GM21717 (cell line): ENCODE data around the gene CLEC16A.

Source experiments
- ATAC-seq: cut with Tn5 transposase; IDR thresholded peaks from one replicate; pipeline ENCODE4 v1.9.1; 2021; ENCODE audit warnings: mild to moderate bottlenecking, moderate library complexity; ENCODE audit not compliant: unreplicated experiment

The CLEC16A gene

GRCh38 chr16:11010575-11011221 lies 66.3 kb downstream of the CLEC16A start:
- no peak for ATAC-seq

GRCh38 chr16:11011326-11011725 lies 67.0 kb downstream of the CLEC16A start:
- no peak for ATAC-seq

- ATAC-seq, result no peak
These were observed 68.5 kb downstream of the CLEC16A start for GRCh38 chr16:11012841-11013240.

- no peak for ATAC-seq
These were observed 69.8 kb downstream of the CLEC16A start for GRCh38 chr16:11014136-11014535.

- no peak for ATAC-seq
These were observed 70.7 kb downstream of the CLEC16A start for GRCh38 chr16:11015076-11015475.

GRCh38 chr16:11015607-11016006 lies 71.2 kb downstream of the CLEC16A start:
- no peak for ATAC-seq

- no peak for ATAC-seq
These were observed 72.2 kb downstream of the CLEC16A start for GRCh38 chr16:11016524-11016988.

- no peak for ATAC-seq
These were observed 72.6 kb downstream of the CLEC16A start for GRCh38 chr16:11016993-11017392.

- no peak for ATAC-seq
These were observed 73.1 kb downstream of the CLEC16A start for GRCh38 chr16:11017499-11017898.

- ATAC-seq, result no peak
These were observed 76.0 kb downstream of the CLEC16A start for GRCh38 chr16:11020388-11020787.

GRCh38 chr16:11020792-11021551 lies 76.6 kb downstream of the CLEC16A start:
- no peak for ATAC-seq

- ATAC-seq, result no peak
These were observed 77.6 kb downstream of the CLEC16A start for GRCh38 chr16:11022002-11022401.

- no peak for ATAC-seq
These were observed 79.1 kb downstream of the CLEC16A start for GRCh38 chr16:11023262-11024039.

GRCh38 chr16:11024333-11025053 lies 80.1 kb downstream of the CLEC16A start:
- ATAC-seq, result no peak

GRCh38 chr16:11025120-11025531 lies 80.8 kb downstream of the CLEC16A start:
- no peak for ATAC-seq

- ATAC-seq, result no peak
These were observed 85.6 kb downstream of the CLEC16A start for GRCh38 chr16:11029948-11030347.

GRCh38 chr16:11030990-11031510 lies 86.7 kb downstream of the CLEC16A start:
- no peak for ATAC-seq

- ATAC-seq, result no peak
These were observed 87.9 kb downstream of the CLEC16A start for GRCh38 chr16:11032000-11032921.

GRCh38 chr16:11032922-11033291 lies 88.5 kb downstream of the CLEC16A start:
- no peak for ATAC-seq
